BLaER1 treated with 17β-estradiol and CSF1 and Interleukin-3, amounts not matched to agents 10 nM and 100 nM (cell line): Measurements from ENCODE around the gene TEX19.

Experiments used
- H3K27ac ChIP-seq, 11 experiments: shearing (Covaris generic); formaldehyde crosslinking; 2 replicates each; pipeline ENCODE4 v1.8.1; 2022
- H3K27me3 ChIP-seq, 11 experiments: shearing (Covaris generic); formaldehyde crosslinking; 2 replicates each; pipeline ENCODE4 v1.8.1; 2022
- H3K36me3 ChIP-seq, 11 experiments: shearing (Covaris generic); formaldehyde crosslinking; 2 replicates each; pipeline ENCODE4 v1.8.1; 2022
- H3K4me1 ChIP-seq, 10 experiments: shearing (Covaris generic); formaldehyde crosslinking; 2 replicates each; pipeline ENCODE4 v1.8.1; 2022
- H3K4me2 ChIP-seq, 11 experiments: shearing (Covaris generic); formaldehyde crosslinking; 2 replicates each; pipeline ENCODE4 v1.8.1; 2022
- H3K4me3 ChIP-seq, 10 experiments: shearing (Covaris generic); formaldehyde crosslinking; 2 replicates each; pipeline ENCODE4 v1.8.1; 2022
- H3K9ac ChIP-seq, 11 experiments: shearing (Covaris generic); formaldehyde crosslinking; 2 replicates each; pipeline ENCODE4 v1.8.1; 2022
- H3K9me3 ChIP-seq, 11 experiments: shearing (Covaris generic); formaldehyde crosslinking; replicated peaks in 1 of 11; 2 replicates each; pipeline ENCODE4 v1.8.1; 2022
- H4K20me1 ChIP-seq, 11 experiments: shearing (Covaris generic); formaldehyde crosslinking; 2 replicates each; pipeline ENCODE4 v1.8.1; 2022
- Cebpa-rat ChIP-seq, 11 experiments: shearing (Covaris generic); IDR thresholded peaks; 2 replicates each; pipeline ENCODE4 v1.8.1; 2022

Gene TEX19, protein sequence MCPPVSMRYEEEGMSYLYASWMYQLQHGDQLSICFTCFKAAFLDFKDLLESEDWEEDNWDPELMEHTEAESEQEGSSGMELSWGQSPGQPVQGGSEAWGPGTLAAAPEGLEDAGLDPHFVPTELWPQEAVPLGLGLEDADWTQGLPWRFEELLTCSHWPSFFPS

DNA sequence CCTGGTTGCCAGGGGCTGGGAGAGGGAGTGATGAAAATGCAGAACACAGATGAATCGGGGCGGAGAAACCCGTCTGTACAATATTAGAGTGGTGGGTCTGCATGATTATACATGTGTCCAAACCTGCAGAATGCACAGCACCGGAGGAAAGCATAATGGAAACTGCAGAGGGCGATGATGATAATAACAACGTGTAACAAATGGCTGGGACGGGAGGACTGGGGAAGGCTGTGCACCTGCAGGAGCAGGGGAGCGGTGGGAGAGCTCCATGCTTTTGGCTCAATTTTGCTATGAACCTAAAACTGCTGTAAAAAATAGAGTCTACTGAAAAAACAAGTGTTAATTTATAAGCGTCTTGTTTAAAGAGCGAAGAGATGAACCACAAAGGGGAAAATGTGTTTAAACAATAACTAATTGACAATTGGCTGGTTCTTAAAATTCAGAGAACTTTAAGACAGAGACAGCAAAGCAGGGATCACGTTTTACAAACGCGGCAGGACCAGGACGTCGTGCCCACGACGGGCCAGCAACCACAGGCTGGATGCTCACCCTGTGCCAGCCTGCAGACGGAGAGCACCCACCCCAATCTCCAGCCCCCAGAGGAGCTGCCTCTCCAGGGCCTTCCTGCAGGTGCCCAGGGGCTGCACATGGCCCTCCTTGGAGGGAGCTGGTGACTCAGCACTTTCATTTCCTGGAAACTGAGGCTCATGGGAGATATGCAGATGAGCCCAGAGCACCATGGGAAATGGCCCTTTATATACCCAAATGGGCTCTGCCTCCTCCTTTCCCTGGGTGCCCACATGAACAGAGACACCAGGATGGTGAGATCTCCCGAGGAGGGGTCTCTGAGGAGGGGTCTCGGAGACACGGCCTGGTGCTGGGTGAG, at the start of gene TEX19:
TEX19 (plus strand) TSS at position 783 of the 886 bp plus-strand sequence. CDS start 2,904 bp downstream, outside the sequence.
- Histone ChIP-seq H3K27ac (peak within 1 kb of the TSS in 4 of 11 experiments; percentile 2 to 63 (median 45); a peak in 5 of 22 replicates), H3K9ac (peak within 1 kb of the TSS in 1 of 11 experiments; percentile 20; a peak in 1 of 22 replicates), H3K4me2 (peak within 1 kb of the TSS; percentile 13 to 73 (median 59); a peak in 21 of 22 replicates)

DNA sequence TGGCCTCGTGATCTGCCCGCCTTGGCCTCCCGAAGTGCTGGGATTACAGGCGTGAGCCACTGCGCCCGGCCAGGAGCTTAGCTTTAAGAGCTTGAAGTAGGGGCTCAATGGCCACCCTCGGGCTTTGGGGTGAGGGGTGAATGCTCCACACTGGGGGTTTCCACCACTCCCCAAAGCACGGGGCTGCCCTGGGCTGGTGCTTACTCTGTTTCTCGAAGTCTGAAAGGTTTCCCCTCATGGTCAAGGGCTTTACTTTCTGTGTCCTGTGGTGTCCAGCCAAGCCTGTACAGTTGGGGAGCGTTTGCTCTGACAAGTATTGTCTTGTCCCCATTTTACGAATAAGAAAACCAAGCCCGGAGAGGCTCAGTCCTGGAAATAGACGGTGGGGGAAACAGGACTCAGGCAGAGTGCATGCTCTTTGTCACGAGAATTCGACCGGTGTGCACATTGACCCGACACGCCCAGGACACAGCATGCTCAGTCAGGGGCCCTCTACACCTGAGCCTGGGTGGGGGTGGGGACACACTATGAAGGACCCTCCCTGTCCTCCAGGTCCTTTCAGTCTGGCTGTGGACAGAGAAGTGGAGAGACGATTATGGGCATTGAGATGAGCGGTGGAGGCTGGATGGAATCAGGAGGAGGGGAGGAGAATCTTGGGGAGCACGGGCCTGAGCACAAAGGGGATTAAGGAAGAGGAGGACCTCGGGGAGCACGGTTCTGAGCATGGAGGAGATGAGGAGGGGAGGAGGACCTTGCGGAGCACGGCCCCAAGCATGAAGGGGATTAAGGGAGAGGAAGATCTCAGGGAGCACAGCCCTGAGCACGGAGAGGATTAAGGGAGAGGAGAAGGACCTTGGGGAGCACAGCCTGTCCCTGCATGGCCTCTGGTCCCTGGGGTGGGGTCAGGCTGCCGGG, 49.1 kb upstream of the TEX19 start:
- Histone ChIP-seq H3K9ac (no peak overlapping the region), H3K4me3 (no peak overlapping the region), H4K20me1 (peaks cover 0 to 15% (median 0%) of the 10 kb centered on the region in 11 experiments; a peak in 3 of 22 replicates), H3K36me3 (no peaks in the 10 kb centered on the region), H3K4me2 (no peak overlapping the region), H3K9me3 (no peaks in the 10 kb centered on the region), H3K27me3 (peaks cover 5 to 20% (median 14%) of the 10 kb centered on the region in 11 experiments; a peak in 18 of 22 replicates), H3K27ac (no peak overlapping the region), H3K4me1 (peaks cover 18 to 34% (median 29%) of the 10 kb centered on the region in 10 experiments; a peak in 19 of 20 replicates)
- no peak for TF ChIP-seq Cebpa-rat (IDR thresholded peaks at IDR 0.05)

More for the DNA sequence above, at the start of gene TEX19:
- Histone ChIP-seq H3K9me3 (peaks cover 0 to 5% (median 0%) of the 10 kb centered on the region in 11 experiments; a peak in 6 of 22 replicates), H3K4me1 (peaks cover 5 to 50% (median 32%) of the 10 kb centered on the region in 10 experiments; a peak in 18 of 20 replicates), H3K27me3 (no peaks in the 10 kb centered on the region; a peak in 1 of 22 replicates), H4K20me1 (peaks cover 0 to 8% (median 0%) of the 10 kb centered on the region in 11 experiments; a peak in 2 of 22 replicates), H3K4me3 (no peak within 1 kb of the TSS), H3K36me3 (no peaks in the 10 kb centered on the region)
- TF ChIP-seq Cebpa-rat (IDR thresholded peaks at IDR 0.05): no peak

DNA sequence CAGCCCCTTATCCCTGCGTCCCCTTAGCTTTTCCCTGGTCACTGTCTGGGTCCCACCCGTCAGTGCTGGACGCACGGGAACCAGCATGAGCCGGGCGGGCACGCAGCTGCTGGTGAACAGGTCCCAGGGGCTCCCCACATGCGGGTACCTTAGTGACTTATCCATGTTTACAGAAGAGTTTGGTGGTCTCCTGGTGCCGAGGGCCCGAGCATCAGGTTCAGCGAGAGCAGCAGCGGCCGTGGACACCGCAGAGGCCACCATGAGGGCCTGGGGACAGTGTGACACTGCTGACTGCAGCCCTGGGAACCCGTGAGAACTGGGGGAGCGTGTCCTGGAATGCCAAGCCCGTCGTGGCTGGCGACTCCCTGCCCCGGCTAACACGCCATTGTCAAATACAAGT, 48.2 kb upstream of the TEX19 start:
- H3K4me2 ChIP-seq: no peak overlapping the region
- H3K9ac ChIP-seq: no peak overlapping the region
- H3K4me1 ChIP-seq: peaks cover 21 to 34% (median 29%) of the 10 kb centered on the region in 10 experiments; a peak in 19 of 20 replicates
- TF ChIP-seq Cebpa-rat (IDR thresholded peaks at IDR 0.05): no peak
- H3K36me3 ChIP-seq: no peaks in the 10 kb centered on the region
- no peak overlapping the region for H3K4me3 ChIP-seq
- peaks cover 0 to 22% (median 0%) of the 10 kb centered on the region in 11 experiments; a peak in 3 of 22 replicates for H4K20me1 ChIP-seq
- H3K9me3 ChIP-seq: no peaks in the 10 kb centered on the region
- H3K27me3 ChIP-seq: peaks cover 7 to 25% (median 21%) of the 10 kb centered on the region in 11 experiments
- H3K27ac ChIP-seq: no peak overlapping the region

DNA sequence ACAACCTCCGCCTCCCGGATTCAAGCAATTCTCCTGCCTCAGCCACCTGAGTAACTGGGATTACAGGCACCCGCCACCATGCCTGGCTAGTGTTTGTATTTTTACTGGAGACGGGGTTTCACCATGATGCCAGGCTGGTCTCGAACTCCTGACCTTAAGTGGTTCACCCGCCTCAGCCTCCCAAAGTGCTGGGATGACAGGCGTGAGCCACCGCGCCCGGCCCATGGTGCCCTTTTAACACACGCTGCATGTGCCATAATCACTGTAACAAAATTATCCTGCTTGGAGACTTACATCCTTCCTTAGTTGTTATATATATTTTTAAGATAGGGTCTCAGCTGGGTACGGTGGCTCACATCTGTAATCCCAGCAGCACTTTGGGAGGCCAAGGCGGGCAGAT, 47.1 kb upstream of the TEX19 start:
- Histone ChIP-seq H4K20me1 (peaks cover 0 to 32% (median 0%) of the 10 kb centered on the region in 11 experiments; a peak in 3 of 22 replicates), H3K4me3 (no peak overlapping the region), H3K4me2 (no peak overlapping the region), H3K4me1 (peaks cover 21 to 36% (median 29%) of the 10 kb centered on the region in 10 experiments; a peak in 19 of 20 replicates), H3K36me3 (no peaks in the 10 kb centered on the region), H3K27me3 (peaks cover 18 to 36% (median 32%) of the 10 kb centered on the region in 11 experiments), H3K27ac (no peak overlapping the region), H3K9me3 (no peaks in the 10 kb centered on the region), H3K9ac (no peak overlapping the region)
- no peak for TF ChIP-seq Cebpa-rat (IDR thresholded peaks at IDR 0.05)

DNA sequence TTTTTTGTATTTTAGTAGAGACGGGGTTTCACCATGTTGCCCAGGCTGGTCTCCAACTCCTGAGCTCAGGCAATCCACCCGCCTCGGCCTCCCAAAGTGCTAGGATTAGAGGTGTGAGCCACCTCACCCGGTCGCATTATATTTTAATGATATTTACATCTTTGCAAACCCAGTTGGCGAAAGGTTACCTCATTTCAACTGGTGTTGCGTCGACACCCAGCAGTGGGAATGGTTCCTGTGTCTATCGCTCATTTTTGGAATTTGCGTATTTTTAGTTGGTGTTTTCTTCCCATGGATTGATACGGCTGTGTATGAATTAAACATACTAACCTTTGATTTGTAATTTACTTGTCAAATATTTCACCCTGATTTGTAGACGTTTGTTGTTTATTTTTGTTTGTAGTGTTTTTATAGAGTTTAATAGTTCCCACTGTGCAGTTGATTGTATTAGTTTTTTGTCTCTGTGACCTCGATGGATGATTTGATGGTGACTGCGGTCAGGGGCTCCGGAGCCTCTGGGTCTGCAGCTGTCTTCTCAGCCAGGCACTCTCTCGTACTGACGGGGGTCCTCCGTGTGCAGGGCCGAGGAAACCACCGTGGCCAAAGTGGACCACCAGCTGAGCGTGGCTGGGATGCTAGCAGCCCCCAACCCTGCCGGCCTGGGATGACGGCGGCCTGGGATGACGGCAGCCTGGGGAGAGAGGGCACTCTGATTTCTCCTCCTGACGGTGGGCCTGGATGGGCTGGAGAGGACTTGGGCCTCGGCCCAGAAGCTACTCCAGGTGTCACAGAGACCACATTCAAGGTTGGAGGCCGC, 45.6 kb upstream of the TEX19 start:
- Histone ChIP-seq H3K9me3 (peaks cover 0 to 6% (median 4%) of the 10 kb centered on the region in 11 experiments; a peak in 11 of 22 replicates), H4K20me1 (peaks cover 0 to 39% (median 0%) of the 10 kb centered on the region in 11 experiments; a peak in 4 of 22 replicates), H3K27me3 (peaks cover 23 to 42% (median 38%) of the 10 kb centered on the region in 11 experiments), H3K36me3 (no peaks in the 10 kb centered on the region), H3K9ac (no peak overlapping the region), H3K4me3 (no peak overlapping the region), H3K27ac (no peak overlapping the region), H3K4me2 (peak overlapping the region in 1 of 11 experiments; percentile 64; a peak in 1 of 22 replicates), H3K4me1 (peaks cover 21 to 42% (median 34%) of the 10 kb centered on the region in 10 experiments; a peak in 19 of 20 replicates)
- no peak for TF ChIP-seq Cebpa-rat (IDR thresholded peaks at IDR 0.05)

DNA sequence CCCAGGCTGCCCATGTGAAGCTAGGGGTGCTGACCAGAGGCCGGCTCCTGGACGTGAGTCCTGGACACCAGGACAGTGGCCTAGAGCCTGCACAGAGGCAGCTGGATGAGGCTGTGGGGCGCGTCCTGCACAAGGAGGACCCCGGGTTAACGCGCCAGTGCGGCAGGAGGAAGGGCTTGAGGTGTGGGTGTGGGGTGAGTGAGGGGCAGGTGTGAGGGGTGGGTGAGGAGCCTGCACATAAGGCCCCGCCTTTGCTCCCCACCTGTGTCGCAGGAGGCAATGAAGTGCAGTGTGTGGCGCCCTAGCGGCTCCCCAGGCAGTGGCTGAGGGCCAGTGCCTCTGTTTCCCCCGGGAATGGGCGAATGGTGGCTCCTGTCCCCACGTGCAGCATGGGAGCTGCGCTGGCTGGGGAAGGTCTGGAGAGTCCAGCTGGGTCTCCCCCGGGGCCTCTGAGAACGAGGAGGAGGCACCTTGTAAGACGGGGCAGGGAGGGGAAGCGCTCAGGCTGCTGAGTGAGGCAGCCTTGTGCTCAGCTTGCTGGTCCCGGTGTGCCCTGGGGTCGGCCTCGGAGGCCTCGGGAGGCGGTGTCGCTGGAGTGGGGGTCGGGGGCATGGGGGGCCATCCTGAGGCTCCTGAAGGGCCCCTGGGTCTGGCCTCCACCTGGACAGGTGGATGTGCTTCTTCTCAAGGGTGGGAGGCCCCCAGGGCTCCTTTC, 44.9 kb upstream of the TEX19 start:
- no peak overlapping the region for H3K27ac ChIP-seq
- peaks cover 0 to 14% (median 11%) of the 10 kb centered on the region in 11 experiments; a peak in 14 of 22 replicates for H3K9me3 ChIP-seq
- TF ChIP-seq Cebpa-rat (IDR thresholded peaks at IDR 0.05): no peak
- peaks cover 0 to 39% (median 0%) of the 10 kb centered on the region in 11 experiments; a peak in 4 of 22 replicates for H4K20me1 ChIP-seq
- peak overlapping the region; percentile 49 to 82 (median 68) for H3K4me2 ChIP-seq
- peaks cover 23 to 42% (median 37%) of the 10 kb centered on the region in 11 experiments for H3K27me3 ChIP-seq
- no peak overlapping the region for H3K4me3 ChIP-seq
- no peaks in the 10 kb centered on the region for H3K36me3 ChIP-seq
- peaks cover 21 to 38% (median 34%) of the 10 kb centered on the region in 10 experiments; a peak in 19 of 20 replicates for H3K4me1 ChIP-seq
- H3K9ac ChIP-seq: peak overlapping the region in 1 of 11 experiments; percentile 17; a peak in 1 of 22 replicates
